ENCODE results near the gene MIEF1.

The MIEF1 gene

GRCh38 chr22:39472570-39473556, 29.2 kb upstream of the MIEF1 start:
- no peaks in the 10 kb centered on the region for H3K9me3 ChIP-seq (replicated peaks; ENCODE audit: low read length)
- H3K4me2 ChIP-seq (ENCODE audit: low read length): no peak overlapping the region
- no peaks in the 10 kb centered on the region for H3K36me3 ChIP-seq (ENCODE audit: insufficient read depth, low read length)
- peaks cover 52% of the 10 kb centered on the region for H3K27me3 ChIP-seq (ENCODE audit: control insufficient read depth, insufficient read depth, low read length)
- no peak overlapping the region for H3K4me3 ChIP-seq (ENCODE audit: low read length)
- H3K4me1 ChIP-seq (ENCODE audit: control insufficient read depth, insufficient read depth, low read length): peaks cover 7% of the 10 kb centered on the region
- no peak overlapping the region for H3K9ac ChIP-seq (ENCODE audit: low read depth, low read length)

- Histone ChIP-seq H3K4me1 (ENCODE audit: control insufficient read depth, insufficient read depth, low read length) (peaks cover 7% of the 10 kb centered on the region), H3K4me2 (ENCODE audit: low read length) (no peak overlapping the region), H3K36me3 (ENCODE audit: insufficient read depth, low read length) (no peaks in the 10 kb centered on the region), H3K9me3 (replicated peaks; ENCODE audit: low read length) (no peaks in the 10 kb centered on the region), H3K4me3 (ENCODE audit: low read length) (no peak overlapping the region), H3K27me3 (ENCODE audit: control insufficient read depth, insufficient read depth, low read length) (peaks cover 43% of the 10 kb centered on the region), H3K9ac (ENCODE audit: low read depth, low read length) (no peak overlapping the region)
These were observed 28.2 kb upstream of the MIEF1 start for GRCh38 chr22:39473851-39474250.

DNA sequence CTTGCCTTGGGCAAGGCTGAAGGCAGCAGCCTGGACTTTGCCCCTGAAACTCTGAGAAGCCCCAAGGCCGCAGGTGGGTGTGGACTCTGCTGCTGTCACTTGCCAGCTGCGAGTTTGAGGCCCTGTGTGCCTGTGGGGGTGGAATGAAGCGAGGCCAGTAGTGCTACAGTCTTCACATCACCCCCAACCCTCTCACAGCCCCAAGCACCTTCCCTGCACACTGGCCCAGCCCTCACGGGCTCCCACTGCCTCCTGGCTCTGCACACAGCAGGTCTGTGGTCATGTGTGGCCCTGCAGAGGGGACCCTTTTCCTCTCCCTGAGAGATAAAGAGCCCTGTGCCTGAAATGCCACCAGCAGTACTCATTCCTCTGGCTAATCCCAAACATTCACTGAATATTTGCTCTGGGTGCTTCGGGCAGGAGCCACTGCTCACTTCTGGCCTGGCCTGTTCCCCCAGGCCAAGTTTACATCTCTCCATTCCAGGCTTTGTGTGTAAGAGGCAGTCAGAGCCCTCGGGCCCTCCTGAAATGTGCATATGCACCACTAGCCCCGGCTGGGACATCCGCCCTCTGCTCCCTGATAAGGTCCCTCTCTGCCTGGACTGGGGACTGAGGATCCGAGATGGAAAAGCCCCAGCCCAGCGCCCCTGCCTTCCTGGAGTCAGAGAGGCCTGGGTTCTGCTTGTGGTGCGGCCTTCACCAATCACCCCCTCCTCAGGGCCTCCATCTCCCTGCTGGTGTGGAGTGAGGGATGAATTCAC, 27.6 kb upstream of the MIEF1 start:
- no peaks in the 10 kb centered on the region for H3K36me3 ChIP-seq (ENCODE audit: insufficient read depth, low read length)
- H3K9ac ChIP-seq (ENCODE audit: low read depth, low read length): no peak overlapping the region
- no peak overlapping the region for H3K4me2 ChIP-seq (ENCODE audit: low read length)
- no peaks in the 10 kb centered on the region for H3K9me3 ChIP-seq (replicated peaks; ENCODE audit: low read length)
- H3K27me3 ChIP-seq (ENCODE audit: control insufficient read depth, insufficient read depth, low read length): peaks cover 38% of the 10 kb centered on the region
- no peak overlapping the region for H3K4me3 ChIP-seq (ENCODE audit: low read length)
- peaks cover 7% of the 10 kb centered on the region for H3K4me1 ChIP-seq (ENCODE audit: control insufficient read depth, insufficient read depth, low read length)

- peaks cover 35% of the 10 kb centered on the region for H3K27me3 ChIP-seq (ENCODE audit: control insufficient read depth, insufficient read depth, low read length)
These were observed 26.8 kb upstream of the MIEF1 start for GRCh38 chr22:39475337-39475736.

GRCh38 chr22:39475902-39476301, 26.2 kb upstream of the MIEF1 start:
- no peaks in the 10 kb centered on the region for H3K9me3 ChIP-seq (replicated peaks; ENCODE audit: low read length)
- no peak overlapping the region for H3K4me2 ChIP-seq (ENCODE audit: low read length)
- no peaks in the 10 kb centered on the region for H3K36me3 ChIP-seq (ENCODE audit: insufficient read depth, low read length)
- H3K4me1 ChIP-seq (ENCODE audit: control insufficient read depth, insufficient read depth, low read length): peaks cover 7% of the 10 kb centered on the region
- H3K27me3 ChIP-seq (ENCODE audit: control insufficient read depth, insufficient read depth, low read length): peaks cover 29% of the 10 kb centered on the region
- no peak overlapping the region for H3K4me3 ChIP-seq (ENCODE audit: low read length)
- H3K9ac ChIP-seq (ENCODE audit: low read depth, low read length): no peak overlapping the region

More at GRCh38 chr22:39475337-39475736, 26.8 kb upstream of the MIEF1 start:
- Histone ChIP-seq H3K9ac (ENCODE audit: low read depth, low read length) (no peak overlapping the region), H3K4me2 (ENCODE audit: low read length) (no peak overlapping the region), H3K36me3 (ENCODE audit: insufficient read depth, low read length) (no peaks in the 10 kb centered on the region), H3K4me3 (ENCODE audit: low read length) (no peak overlapping the region), H3K4me1 (ENCODE audit: control insufficient read depth, insufficient read depth, low read length) (peaks cover 7% of the 10 kb centered on the region), H3K9me3 (replicated peaks; ENCODE audit: low read length) (no peaks in the 10 kb centered on the region)

- no peak overlapping the region for H3K9ac ChIP-seq (ENCODE audit: low read depth, low read length)
- no peak overlapping the region for H3K4me2 ChIP-seq (ENCODE audit: low read length)
- H3K4me1 ChIP-seq (ENCODE audit: control insufficient read depth, insufficient read depth, low read length): peaks cover 4% of the 10 kb centered on the region
- peaks cover 34% of the 10 kb centered on the region for H3K27me3 ChIP-seq (ENCODE audit: control insufficient read depth, insufficient read depth, low read length)
- no peak overlapping the region for H3K4me3 ChIP-seq (ENCODE audit: low read length)
- H3K9me3 ChIP-seq (replicated peaks; ENCODE audit: low read length): no peaks in the 10 kb centered on the region
- no peaks in the 10 kb centered on the region for H3K36me3 ChIP-seq (ENCODE audit: insufficient read depth, low read length)
These were observed 25.4 kb upstream of the MIEF1 start for GRCh38 chr22:39476664-39477063.

- H3K9ac ChIP-seq (ENCODE audit: low read depth, low read length): no peak overlapping the region
- H3K4me1 ChIP-seq (ENCODE audit: control insufficient read depth, insufficient read depth, low read length): no peaks in the 10 kb centered on the region
- H3K4me2 ChIP-seq (ENCODE audit: low read length): no peak overlapping the region
- no peaks in the 10 kb centered on the region for H3K9me3 ChIP-seq (replicated peaks; ENCODE audit: low read length)
- H3K36me3 ChIP-seq (ENCODE audit: insufficient read depth, low read length): no peaks in the 10 kb centered on the region
- H3K4me3 ChIP-seq (ENCODE audit: low read length): no peak overlapping the region
- peaks cover 29% of the 10 kb centered on the region for H3K27me3 ChIP-seq (ENCODE audit: control insufficient read depth, insufficient read depth, low read length)
These were observed 24.5 kb upstream of the MIEF1 start for GRCh38 chr22:39477542-39477941.

DNA sequence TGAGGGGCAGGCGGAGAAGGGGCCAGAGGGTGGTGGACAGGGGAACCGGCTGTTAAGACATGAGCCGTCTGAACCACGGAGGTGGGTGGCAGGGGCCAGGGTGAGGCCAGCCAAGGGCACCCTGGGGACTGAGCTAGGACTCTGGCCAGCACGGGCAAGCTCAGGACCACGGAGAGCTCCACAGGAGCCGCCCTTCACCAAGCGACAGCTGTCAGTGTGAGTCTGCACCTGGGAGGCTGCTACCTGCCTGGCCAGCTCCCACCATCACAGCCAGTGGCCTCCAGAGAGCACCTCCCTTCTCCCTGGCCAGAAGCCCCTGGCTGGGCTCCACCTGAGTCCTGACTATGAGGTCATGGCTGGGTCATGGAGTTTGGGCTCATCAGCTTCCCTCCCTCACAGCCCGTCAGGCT, 23.6 kb upstream of the MIEF1 start:
- Histone ChIP-seq H3K9ac (ENCODE audit: low read depth, low read length) (no peak overlapping the region), H3K4me2 (ENCODE audit: low read length) (no peak overlapping the region)

DNA sequence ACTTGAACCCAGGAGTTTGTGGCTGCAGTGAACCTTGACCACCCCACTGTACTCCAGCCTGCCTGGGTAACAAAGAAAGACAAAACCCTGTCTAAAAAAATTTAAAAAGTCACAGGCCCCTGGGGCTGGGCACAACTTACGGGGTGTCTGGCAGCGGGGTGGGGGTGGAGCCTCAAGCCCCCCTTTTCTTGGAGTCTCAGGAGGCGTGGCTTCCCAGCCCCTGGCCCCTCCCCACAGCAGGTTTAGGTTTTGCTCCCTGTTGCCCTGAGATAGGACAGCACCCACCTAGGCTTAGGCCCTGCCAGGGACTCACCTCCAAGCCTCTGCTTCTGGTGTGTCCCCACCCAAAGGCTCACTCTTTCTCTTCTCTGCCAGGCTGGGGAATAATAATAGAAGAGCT, 22.8 kb upstream of the MIEF1 start:
- Histone ChIP-seq H3K4me1 (ENCODE audit: control insufficient read depth, insufficient read depth, low read length) (no peaks in the 10 kb centered on the region), H3K27me3 (ENCODE audit: control insufficient read depth, insufficient read depth, low read length) (peaks cover 28% of the 10 kb centered on the region), H3K36me3 (ENCODE audit: insufficient read depth, low read length) (no peaks in the 10 kb centered on the region), H3K4me2 (ENCODE audit: low read length) (no peak overlapping the region), H3K4me3 (ENCODE audit: low read length) (no peak overlapping the region), H3K9me3 (replicated peaks; ENCODE audit: low read length) (no peaks in the 10 kb centered on the region), H3K9ac (ENCODE audit: low read depth, low read length) (no peak overlapping the region)

More for the DNA sequence above, 23.6 kb upstream of the MIEF1 start:
- H3K4me3 ChIP-seq (ENCODE audit: low read length): no peak overlapping the region
- no peaks in the 10 kb centered on the region for H3K9me3 ChIP-seq (replicated peaks; ENCODE audit: low read length)
- H3K4me1 ChIP-seq (ENCODE audit: control insufficient read depth, insufficient read depth, low read length): no peaks in the 10 kb centered on the region
- H3K27me3 ChIP-seq (ENCODE audit: control insufficient read depth, insufficient read depth, low read length): peaks cover 30% of the 10 kb centered on the region
- no peaks in the 10 kb centered on the region for H3K36me3 ChIP-seq (ENCODE audit: insufficient read depth, low read length)

GRCh38 chr22:39480557-39480956, 21.5 kb upstream of the MIEF1 start:
- H3K4me1 ChIP-seq (ENCODE audit: control insufficient read depth, insufficient read depth, low read length): no peaks in the 10 kb centered on the region
- no peak overlapping the region for H3K4me3 ChIP-seq (ENCODE audit: low read length)
- no peak overlapping the region for H3K9ac ChIP-seq (ENCODE audit: low read depth, low read length)
- H3K27me3 ChIP-seq (ENCODE audit: control insufficient read depth, insufficient read depth, low read length): peaks cover 30% of the 10 kb centered on the region
- H3K36me3 ChIP-seq (ENCODE audit: insufficient read depth, low read length): no peaks in the 10 kb centered on the region
- H3K9me3 ChIP-seq (replicated peaks; ENCODE audit: low read length): no peaks in the 10 kb centered on the region
- H3K4me2 ChIP-seq (ENCODE audit: low read length): no peak overlapping the region

DNA sequence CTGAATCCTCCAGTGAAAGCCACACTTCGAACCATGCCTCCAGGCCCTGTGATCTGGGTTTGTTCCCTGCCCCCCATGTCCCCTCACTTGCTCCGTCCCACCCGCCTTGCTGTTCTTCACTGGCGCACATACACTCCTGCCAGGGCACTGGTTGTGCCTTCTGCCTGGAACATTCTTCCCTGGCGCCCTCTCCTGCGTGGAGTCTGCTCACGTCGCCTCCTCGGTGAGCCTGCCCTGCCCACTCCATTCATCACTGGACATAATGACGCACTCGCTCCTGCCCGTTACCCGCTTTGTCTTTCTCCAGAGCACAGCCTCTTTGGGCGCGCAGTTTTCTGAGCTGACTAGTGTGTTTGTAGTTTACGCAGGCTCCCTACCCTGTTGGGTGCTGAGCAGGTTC, 21.0 kb upstream of the MIEF1 start:
- Histone ChIP-seq H3K36me3 (ENCODE audit: insufficient read depth, low read length) (no peaks in the 10 kb centered on the region), H3K9ac (ENCODE audit: low read depth, low read length) (no peak overlapping the region), H3K4me2 (ENCODE audit: low read length) (no peak overlapping the region), H3K9me3 (replicated peaks; ENCODE audit: low read length) (no peaks in the 10 kb centered on the region), H3K4me3 (ENCODE audit: low read length) (no peak overlapping the region), H3K27me3 (ENCODE audit: control insufficient read depth, insufficient read depth, low read length) (peaks cover 26% of the 10 kb centered on the region), H3K4me1 (ENCODE audit: control insufficient read depth, insufficient read depth, low read length) (no peaks in the 10 kb centered on the region)
